ENCODE measurements around the gene FAM131B.

The FAM131B gene

DNA sequence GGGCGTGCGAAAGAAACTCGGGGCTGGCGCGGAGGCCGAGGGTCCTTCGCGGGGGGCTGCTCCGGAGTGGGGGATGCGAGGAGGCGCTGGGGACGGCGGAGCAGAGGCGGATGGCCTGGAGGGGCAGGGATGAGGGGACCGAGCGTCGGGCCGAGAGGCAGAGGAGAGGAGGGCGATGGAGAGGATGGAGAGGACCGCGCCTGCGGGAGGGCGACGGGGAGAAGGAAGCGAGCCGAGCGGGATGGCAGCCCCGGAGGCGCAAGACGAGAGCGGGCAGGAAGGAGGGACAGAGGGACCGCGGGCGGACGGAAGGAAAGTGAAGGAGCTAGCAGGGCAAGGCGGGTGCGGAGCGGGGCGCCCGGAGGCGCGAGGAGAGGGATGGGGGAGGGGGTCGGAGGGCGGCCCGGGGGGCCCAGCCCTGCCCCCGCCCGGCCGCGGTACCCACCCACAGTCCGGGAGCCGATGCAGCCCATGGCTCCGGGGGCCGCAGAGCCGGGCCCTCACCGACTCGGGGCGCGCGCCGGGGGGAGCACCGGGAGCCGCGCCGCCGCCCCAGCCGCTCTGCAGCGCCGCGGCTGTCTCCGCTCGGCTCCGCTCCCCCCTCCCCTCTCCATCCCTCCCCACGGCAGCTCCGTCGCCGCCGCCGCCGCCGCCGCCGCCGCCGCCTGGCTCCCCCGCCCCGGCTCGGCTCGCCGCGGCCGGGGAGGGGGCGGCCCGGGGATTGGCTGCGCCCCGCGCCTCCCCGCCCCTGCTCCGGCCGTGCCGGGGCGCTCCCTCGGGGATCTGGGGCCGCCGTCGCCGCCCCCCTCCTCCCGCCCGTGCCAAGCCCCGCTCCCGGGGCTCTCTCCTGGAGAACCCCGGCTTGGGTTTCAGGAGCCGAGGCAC lies at the start of gene FAM131B:
Gene FAM131B (minus strand): TSS at position 583 of the 885 bp plus-strand sequence. CDS start 110 bp downstream, at position 473.
- DNase-seq (ENCODE audit: low read depth, low spot score): no peak
- CTCF ChIA-PET: no interaction called here
- POLR2A ChIA-PET: no interaction called here
- TF ChIP-seq, protein P1, sequence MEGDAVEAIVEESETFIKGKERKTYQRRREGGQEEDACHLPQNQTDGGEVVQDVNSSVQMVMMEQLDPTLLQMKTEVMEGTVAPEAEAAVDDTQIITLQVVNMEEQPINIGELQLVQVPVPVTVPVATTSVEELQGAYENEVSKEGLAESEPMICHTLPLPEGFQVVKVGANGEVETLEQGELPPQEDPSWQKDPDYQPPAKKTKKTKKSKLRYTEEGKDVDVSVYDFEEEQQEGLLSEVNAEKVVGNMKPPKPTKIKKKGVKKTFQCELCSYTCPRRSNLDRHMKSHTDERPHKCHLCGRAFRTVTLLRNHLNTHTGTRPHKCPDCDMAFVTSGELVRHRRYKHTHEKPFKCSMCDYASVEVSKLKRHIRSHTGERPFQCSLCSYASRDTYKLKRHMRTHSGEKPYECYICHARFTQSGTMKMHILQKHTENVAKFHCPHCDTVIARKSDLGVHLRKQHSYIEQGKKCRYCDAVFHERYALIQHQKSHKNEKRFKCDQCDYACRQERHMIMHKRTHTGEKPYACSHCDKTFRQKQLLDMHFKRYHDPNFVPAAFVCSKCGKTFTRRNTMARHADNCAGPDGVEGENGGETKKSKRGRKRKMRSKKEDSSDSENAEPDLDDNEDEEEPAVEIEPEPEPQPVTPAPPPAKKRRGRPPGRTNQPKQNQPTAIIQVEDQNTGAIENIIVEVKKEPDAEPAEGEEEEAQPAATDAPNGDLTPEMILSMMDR (IDR thresholded peaks at IDR 0.05; ENCODE audit: insufficient read depth, low read length, missing control alignments): no peak
- peak within 1 kb of the TSS; percentile 65 for H3K4me3 ChIP-seq (ENCODE audit: low read depth, low read length)

DNA sequence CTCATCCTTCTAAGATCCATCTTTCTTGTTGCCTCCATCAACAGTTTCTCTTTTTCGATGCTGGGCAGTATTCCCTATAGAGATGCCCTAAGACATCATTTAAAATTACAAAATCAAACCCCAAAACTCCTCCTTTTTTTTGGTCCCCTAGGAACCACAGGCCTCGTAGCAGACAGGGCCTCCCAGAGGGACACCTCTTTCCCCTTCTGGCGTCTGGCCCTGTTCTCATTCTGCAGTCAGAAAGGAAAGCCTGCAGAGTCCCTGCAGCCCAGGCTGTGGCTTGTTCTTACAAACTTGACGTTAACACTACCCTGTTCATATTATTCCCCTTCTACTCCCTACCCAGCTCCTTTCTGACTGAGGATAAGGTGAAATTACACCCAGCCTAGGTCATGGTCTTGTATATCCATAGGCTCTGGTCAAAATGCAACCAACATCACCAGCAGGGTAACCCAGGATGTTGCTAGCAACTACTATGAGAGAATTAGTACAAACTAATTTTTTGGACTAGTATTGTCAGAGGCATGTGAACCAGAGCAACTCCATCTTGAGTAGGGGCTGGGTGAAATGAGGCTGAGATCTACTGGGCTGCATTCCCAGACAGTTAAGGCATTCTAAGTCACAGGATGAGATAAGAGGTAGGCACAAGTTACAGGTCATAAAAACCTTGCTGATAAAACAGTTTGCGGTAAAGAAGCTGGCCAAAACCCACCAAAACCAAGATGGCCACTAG lies 49.6 kb upstream of the FAM131B start:
- ChIA-PET POLR2A (no interaction called here), CTCF (interaction anchor here (1.0 kb wide), 1 partner anchor 21 kb away, joined by 3 read pairs; no protein-coding TSS in a partner anchor)
- TF ChIP-seq, protein P1 (IDR thresholded peaks at IDR 0.05; ENCODE audit: insufficient read depth, low read length, missing control alignments): no peak
- no peak overlapping the region for H3K4me3 ChIP-seq (ENCODE audit: low read depth, low read length)
- no peak for DNase-seq (ENCODE audit: low read depth, low spot score)

DNA sequence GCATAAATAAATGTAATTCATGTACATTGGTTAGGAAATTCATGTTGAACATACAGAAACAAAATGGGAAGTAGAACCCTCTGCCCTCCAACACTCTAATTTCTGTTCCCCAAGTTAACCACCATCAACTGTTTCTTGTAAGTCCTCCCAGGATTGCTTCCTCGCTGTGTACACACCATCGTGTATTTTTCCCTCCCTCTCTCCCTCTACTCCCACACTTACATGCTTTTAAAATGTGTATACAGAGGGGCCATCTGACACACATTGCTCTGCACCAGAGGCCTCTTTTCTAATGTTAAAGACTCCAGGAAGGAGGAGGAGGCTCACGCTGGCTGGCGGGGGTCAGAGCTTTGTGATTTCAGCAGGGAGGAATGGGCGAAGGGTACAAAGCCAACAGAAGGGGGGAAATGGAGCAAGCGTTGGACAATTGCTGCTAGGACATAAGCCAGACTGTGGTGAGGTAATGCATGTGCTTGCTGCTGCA lies 48.0 kb upstream of the FAM131B start:
- POLR2A ChIA-PET: no interaction called here
- TF ChIP-seq, protein P1 (IDR thresholded peaks at IDR 0.05; ENCODE audit: insufficient read depth, low read length, missing control alignments): no peak
- CTCF ChIA-PET: interaction anchor here (1.0 to 2.3 kb wide), 4 partner anchors 8 to 170 kb away, joined by 3 to 12 read pairs (median 4); no protein-coding TSS in a partner anchor
- DNase-seq (ENCODE audit: low read depth, low spot score): no peak
- no peak overlapping the region for H3K4me3 ChIP-seq (ENCODE audit: low read depth, low read length)

DNA sequence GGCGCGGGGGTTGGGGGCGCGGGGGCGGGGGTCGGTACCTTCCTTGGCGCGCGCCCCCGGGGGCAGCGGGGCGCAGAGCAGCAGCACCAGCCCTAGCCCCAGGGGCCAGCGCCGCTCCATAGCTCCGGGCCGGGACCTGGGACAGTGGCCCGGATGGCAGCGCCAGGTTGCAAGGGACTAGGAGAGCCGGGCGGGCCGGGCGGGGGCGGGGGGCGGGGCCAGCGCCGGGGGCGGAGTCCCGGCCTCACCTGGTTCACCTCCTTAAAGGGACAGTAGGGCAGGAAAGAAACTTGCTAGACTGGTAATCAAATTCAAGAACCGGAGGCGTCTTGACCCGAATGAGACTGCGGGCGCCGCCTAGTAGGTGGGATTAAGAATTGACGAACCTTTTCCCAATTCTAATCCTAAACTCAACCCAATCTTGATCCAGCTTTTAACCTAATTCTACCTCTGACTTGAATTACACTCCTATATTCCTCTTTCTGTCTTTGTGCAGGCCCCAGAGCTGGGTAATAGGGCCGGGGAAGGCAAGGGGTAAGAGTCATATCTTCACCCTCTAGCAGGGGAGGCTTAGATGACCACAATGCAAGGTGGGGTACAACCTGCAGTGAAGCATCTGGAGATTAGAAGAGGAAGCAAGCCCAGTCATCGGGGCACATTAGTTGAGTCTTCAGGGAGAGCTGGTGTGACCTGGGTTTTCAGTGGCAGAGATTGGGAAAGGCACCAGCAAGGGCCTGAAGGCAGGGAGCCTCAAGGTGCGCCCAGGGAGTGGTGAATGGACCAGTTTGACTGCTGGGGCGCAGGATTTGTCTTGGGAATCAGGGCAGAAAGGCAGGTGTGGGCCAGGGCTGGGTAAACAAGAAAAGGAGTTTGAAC lies 46.4 kb upstream of the FAM131B start, which contains the start of gene EPHA1:
Gene EPHA1 (minus strand): TSS at position 171 of the 876 bp plus-strand sequence. CDS start 51 bp downstream, at position 120.
- no peak for DNase-seq (ENCODE audit: low read depth, low spot score)
- ChIA-PET CTCF (interaction anchor here (1.0 to 5.2 kb wide), 7 partner anchors 8 to 169 kb away, joined by 3 to 49 read pairs (median 4); no protein-coding TSS in a partner anchor), POLR2A (no interaction called here)
- TF ChIP-seq, protein P1 (IDR thresholded peaks at IDR 0.05; ENCODE audit: insufficient read depth, low read length, missing control alignments): peak; percentile 4
- no peak within 1 kb of the TSS for H3K4me3 ChIP-seq (ENCODE audit: low read depth, low read length)

DNA sequence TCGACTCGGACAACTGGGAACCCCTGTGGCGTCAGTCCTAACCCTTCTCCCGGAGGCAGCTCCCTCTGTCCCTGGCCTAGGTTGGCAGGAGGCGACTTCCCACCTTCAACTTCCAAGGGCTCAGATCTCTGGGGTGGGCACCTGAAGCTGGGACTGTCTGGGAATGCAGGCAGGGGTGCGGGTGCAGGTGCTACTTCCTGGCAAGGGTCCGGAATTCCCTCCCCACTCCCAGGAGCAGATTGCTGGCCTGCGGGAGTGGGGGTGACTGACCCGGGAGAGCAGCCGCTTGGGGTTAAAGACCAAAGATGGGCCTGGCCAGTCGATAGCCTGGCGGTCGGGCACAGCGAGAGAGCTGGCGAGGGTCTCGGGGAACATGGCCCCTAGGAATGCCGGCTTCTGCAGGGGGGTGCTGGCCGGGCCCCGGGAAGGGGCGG lies 45.8 kb upstream of the FAM131B start:
- no peak overlapping the region for H3K4me3 ChIP-seq (ENCODE audit: low read depth, low read length)
- POLR2A ChIA-PET: interaction anchor here (1.8 to 3.7 kb wide), 2 partner anchors 14 to 20 kb away, joined by 8 to 29 read pairs; no protein-coding TSS in a partner anchor
- DNase-seq (ENCODE audit: low read depth, low spot score): no peak
- TF ChIP-seq, protein P1 (IDR thresholded peaks at IDR 0.05; ENCODE audit: insufficient read depth, low read length, missing control alignments): no peak
- CTCF ChIA-PET: interaction anchor here (1.5 to 5.2 kb wide), 6 partner anchors 8 to 168 kb away, joined by 4 to 49 read pairs (median 12); no protein-coding TSS in a partner anchor
